HG03139 (cell line): ENCODE results near the gene RNFT2.

ENCODE experiments used
- ATAC-seq: cut with Tn5 transposase; IDR thresholded peaks from one replicate; pipeline ENCODE4 v1.9.1; 2021; ENCODE audit not compliant: unreplicated experiment

Gene RNFT2

GRCh38 chr12:116820064-116820656 is 82.0 kb downstream of the RNFT2 start:
- no peak for ATAC-seq

DNA sequence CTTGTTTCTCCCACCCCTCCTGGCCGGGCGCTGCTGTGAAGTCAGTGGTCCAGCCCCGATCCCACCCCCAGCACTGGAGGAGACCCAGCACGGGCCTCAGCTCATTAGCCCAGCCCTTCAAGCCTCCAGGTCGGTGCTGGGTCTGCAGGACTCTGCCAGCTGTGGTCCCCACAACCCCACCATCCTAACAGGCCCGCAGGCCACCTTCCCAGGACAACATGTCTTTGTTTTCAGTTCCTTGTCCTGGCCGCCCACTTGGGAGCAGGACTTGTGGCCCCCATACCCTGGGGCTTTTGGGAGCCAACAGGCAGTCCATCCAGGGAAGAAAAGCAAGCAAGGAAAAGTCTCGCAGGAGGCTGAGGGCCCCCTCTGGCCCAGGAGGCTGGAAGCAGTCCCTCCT is 83.2 kb downstream of the RNFT2 start:
- ATAC-seq = no peak

DNA sequence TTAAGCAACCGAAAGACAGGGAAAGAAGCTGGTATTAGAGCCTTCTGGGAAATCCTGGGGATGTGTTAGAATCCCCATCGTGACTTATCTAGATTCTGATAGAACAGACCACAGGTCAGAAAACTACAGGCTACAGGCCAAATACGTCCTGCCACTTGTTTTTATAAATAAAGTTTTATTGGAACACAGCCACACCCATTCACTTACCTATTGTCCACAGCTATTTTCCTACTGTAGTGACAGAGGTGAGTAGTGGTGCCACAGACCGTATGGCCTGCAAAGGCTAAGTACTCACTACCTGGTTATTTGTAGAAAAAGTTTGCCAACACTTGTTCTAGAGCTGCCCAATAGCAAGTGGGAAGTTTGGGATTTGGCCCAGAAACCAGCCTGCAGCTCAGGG is 89.3 kb downstream of the RNFT2 start:
- no peak for ATAC-seq

- no peak for ATAC-seq
Observed at GRCh38 chr12:116832353-116832752, 94.2 kb downstream of the RNFT2 start.

- no peak for ATAC-seq
Observed at GRCh38 chr12:116833474-116833873, 95.4 kb downstream of the RNFT2 start.

DNA sequence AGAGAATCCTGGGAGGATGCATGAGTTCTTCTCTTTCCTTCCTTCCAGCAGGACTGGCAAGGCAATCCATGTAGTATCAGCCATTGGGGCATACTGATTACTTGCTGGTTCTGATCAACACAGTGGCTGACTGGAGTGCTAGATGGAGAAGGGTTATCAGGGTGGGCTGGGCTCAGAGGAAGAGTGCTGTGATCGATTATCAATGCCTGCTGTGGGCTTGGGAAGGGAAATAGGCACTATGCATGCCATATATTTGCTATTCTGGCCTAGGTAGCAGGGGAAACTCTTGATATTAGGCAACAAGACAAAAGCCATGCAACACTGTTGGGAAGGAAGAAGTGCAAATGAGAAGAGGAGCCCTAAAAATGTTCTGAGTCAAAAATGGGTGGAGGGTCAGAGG is 97.4 kb downstream of the RNFT2 start:
- ATAC-seq = no peak

- ATAC-seq = no peak
Observed at GRCh38 chr12:116837097-116837496, 99.0 kb downstream of the RNFT2 start.

DNA sequence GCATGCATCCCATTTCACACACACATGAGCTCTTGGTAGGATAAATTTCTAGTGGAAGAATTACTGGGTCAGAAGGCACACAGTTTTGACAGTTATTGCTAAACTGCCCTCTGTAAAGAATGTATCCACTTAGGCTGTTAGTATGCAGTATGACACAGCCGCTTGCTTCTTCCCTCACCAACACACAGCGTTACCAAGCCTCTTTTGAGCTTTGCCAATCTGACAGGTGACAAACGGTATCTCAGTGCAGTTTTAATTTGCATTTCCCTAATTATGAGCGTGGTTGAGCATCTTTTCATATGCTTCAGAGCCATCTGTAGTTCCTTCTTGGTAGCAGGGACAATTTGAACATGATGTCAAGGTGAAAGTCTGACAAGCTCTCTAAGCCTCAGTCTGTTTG is 100.2 kb downstream of the RNFT2 start:
- ATAC-seq = no peak

DNA sequence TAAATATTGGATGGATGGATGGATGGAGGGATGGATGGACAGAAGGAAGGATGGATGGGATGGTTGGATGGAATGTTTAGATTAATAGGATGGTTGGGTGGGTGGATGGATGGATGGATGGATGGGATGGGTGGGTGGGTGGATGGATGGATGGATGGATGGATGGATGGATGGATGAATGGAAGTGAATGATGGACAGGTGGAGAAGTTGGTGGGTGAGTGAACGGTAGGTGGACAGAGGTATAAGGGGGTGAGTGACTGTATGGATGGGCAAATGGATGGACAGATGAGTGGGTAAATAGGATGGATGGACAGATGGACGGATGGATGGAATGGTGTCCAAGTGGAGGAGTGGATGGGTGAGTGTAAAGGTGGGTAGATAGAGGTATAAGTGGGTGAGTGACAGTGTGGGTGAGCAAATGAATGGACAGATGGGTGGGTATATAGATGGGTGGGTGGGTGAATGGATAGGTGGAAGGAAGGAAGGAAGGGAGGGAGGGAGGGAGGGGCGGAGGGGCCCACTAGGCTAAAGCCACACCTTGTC is 101.2 kb downstream of the RNFT2 start:
- ATAC-seq = no peak

DNA sequence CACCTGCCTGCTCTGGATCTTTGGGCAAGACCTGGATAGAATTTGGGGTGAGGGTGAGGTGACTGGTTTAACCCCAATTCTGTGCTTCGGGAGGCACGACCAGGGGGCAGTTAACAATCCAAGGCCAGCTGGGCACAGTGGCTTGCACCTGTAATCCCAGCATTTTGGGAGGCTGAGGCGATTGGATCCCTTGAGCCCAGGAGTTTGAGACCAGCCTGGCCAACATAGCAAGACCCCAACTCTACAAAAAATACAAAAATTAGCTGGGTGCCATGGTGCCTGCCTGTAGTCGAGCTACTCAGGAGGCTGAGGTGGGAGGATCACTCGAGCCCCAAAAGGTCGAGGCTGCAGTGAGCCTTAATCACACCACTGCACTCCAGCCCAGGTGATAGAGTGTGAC is 105.0 kb downstream of the RNFT2 start:
- no peak for ATAC-seq

GRCh38 chr12:116849216-116849615 is 111.1 kb downstream of the RNFT2 start:
- no peak for ATAC-seq

- no peak for ATAC-seq
Observed at GRCh38 chr12:116852303-116852702, 114.2 kb downstream of the RNFT2 start.

DNA sequence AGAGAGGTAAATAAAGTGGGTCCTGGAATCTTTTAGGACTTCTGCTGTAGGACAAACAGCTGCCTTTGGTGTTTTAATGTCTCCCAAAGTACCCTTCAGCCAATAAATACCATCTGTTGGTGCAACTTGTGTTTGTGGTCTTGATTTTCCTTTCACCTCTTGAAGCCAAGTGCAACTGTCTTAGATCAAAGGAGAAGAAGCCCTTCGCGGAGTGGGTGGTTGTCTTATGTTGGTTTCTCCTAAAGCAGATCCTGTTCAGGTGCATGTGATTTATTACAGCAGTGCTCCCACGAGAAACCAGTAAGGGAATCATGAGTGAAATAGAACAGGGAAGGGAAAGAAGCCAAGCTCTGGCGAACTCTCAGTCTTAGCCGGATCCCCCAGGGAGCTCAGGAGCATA is 115.4 kb downstream of the RNFT2 start:
- no peak for ATAC-seq

DNA sequence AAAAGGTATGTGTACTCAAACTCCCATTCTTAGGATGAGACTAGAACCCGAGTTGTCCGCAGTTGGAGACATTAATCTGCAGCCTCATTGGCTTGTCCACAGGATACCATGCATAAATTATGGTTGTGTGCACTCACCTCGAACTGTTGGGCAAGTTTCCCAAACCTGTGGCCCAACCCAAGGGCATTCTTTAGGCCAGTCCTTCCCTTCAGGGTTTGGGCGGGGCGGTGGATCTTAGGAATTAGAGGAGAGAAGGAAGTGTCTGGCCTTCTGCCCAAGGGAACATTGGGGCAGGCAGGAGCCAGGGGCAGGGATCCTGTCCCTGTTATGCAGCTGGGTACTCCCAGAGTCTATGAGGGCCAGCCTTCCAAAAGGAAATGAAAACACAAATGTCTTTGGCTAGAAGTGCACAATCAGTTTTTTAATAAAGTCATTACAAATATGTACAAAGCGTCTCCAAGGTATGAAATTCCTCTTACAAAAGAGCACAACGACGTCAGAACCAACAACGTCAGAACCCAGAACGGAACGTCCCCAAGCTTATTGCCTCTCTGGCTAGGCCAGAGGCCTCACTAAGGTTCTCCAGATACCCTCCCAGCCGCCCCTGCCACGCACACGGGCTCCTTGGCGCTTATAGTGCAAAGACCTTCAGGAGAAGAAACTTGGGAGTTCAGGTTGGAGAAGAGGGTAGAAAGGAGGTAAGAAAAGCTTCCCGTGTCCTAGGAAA is 117.8 kb downstream of the RNFT2 start:
- ATAC-seq = no peak

GRCh38 chr12:116856729-116857128 is 118.6 kb downstream of the RNFT2 start:
- no peak for ATAC-seq

- ATAC-seq = no peak
Observed at GRCh38 chr12:116859079-116859478, 121.0 kb downstream of the RNFT2 start.

DNA sequence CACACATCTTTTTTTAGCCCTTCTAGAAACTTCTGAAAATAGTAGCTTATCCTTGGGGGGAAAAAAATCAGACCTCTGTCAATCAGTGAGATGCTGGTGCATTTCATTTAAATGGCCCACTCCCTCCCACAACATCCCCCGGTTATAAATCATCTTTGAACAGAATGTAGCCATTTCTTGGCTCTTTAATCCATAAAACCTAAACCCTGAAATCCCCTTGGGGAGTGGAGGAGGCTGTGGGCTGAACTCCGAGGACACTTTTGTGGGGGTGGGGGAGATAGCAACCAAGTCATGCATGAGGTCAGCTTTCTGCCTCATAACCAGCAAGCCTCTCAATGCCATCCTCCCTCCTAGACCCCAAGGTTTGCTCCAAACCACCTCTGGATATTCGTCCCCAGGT is 122.1 kb downstream of the RNFT2 start:
- ATAC-seq = no peak

- peak; percentile 93 for ATAC-seq
Observed at GRCh38 chr12:116861320-116861719, 123.2 kb downstream of the RNFT2 start.

GRCh38 chr12:116862167-116862566 is 124.1 kb downstream of the RNFT2 start:
- ATAC-seq = no peak

DNA sequence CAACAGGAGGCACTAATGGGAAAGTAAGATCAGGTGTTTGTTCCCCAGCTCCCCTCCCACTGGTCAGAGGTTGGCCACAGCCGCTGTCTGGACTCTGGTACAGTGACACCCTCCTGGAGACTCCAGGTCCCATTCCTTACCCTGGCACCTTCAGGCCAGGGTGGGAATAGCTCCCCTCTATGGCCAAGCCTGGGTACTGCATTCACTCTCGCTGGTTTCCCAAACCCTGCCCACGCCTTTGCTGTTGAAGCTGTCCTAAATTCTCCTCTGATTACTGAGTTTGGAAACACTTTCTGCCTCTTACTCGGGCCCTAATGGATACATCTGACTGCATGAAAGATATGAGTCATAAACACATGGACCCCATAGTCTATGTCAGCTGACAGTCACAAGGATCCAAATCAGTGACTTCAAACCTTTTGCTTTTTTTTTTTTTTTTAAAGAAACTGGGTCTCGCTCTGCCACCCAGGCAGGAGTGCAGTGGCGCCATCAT is 125.2 kb downstream of the RNFT2 start:
- ATAC-seq = no peak

GRCh38 chr12:116864371-116865160 is 126.5 kb downstream of the RNFT2 start:
- ATAC-seq = no peak

DNA sequence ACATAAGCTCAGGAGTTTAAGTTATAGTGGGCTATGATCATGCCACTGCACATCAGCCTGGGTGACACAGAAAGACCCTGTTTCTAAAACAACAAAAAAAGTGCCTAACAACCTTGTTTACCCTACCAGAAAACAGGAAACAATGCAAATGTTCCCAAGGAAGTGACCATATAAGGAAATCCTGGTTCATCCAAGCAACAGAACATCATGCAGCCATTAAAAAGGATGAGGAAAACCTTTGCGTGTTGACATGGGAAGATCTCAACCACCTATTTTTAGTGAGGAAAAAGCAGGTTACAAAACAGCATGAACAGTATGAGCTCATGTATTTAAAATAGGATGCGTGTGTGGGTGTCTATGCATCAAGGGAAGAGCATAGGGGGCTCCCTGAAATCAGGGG is 129.4 kb downstream of the RNFT2 start:
- ATAC-seq = no peak
